ENCODE results near the gene EXOC4. TPM values are rescaled to one million over a fixed set of nuclear protein-coding genes. Genes with fewer than 3 reads are reported as not detected.

The EXOC4 gene
- total and polyA plus RNA-seq, 2 donors (not counting 3 experiments of a cell fraction or from before 2014, with no cell fraction given), result 20.3 to 73.1 TPM

- no peaks in the 10 kb centered on the region for H3K9me3 ChIP-seq (replicated peaks; ENCODE audit: control insufficient read depth, insufficient read depth, low read length)
- no peaks in the 10 kb centered on the region for H3K79me2 ChIP-seq (ENCODE audit: control insufficient read depth, insufficient read depth, low read length)
- TF ChIP-seq POLR2A (IDR thresholded peaks at IDR 0.05; ENCODE audit: low read depth, low read length) (no peak), GATA2 (IDR thresholded peaks at IDR 0.05; ENCODE audit: insufficient read depth, insufficient read length, low read depth, low read length) (no peak), MYC (IDR thresholded peaks at IDR 0.05; ENCODE audit: low read depth, low read length) (no peak), FOS (IDR thresholded peaks at IDR 0.05; ENCODE audit: borderline replicate concordance, insufficient read depth, low read length) (no peak), JUN (IDR thresholded peaks at IDR 0.05; ENCODE audit: borderline replicate concordance, insufficient read depth, insufficient read length, low read depth) (no peak), POLR2AphosphoS5 (IDR thresholded peaks at IDR 0.05; ENCODE audit: insufficient read depth, low read depth, low read length) (no peak), EZH2 (IDR thresholded peaks at IDR 0.05; ENCODE audit: borderline replicate concordance, low read depth, low read length, severe bottlenecking) (no peak)
- no TSS peak for BruUV-seq (replicated peaks)
- dilution Hi-C loops (cut with MboI; ENCODE audit: extremely low pct_ligation_motif_present, low sequenced_read_pairs) (no loop called here), intact Hi-C loops (cut with micrococcal nuclease) (loop anchor here (5.0 kb wide), 2 partner anchors 111 to 309 kb away; no protein-coding TSS in a partner anchor)
- no peaks in the 10 kb centered on the region for H3K27me3 ChIP-seq (ENCODE audit: control insufficient read depth in 2 of 2, insufficient read depth in 2 of 2, low read length in 2 of 2)
- CTCF ChIA-PET, result interaction anchor here (1.1 to 1.6 kb wide), 3 partner anchors 11 to 17 kb away, joined by 3 to 4 read pairs (median 3); no protein-coding TSS in a partner anchor
- no peaks in the 10 kb centered on the region for H3K4me1 ChIP-seq (ENCODE audit: control insufficient read depth, extremely low read depth, insufficient read depth, low read length)
- no peaks in the 10 kb centered on the region for H3K36me3 ChIP-seq (ENCODE audit: control insufficient read depth in 2 of 2, extremely low read depth in 1 of 2, insufficient read depth in 2 of 2, low read length in 2 of 2)
- no peak overlapping the region for H3K4me2 ChIP-seq (ENCODE audit: insufficient read depth, low read length)
- H4K20me1 ChIP-seq (replicated peaks; ENCODE audit: control insufficient read depth, extremely low read depth, insufficient read depth, low read length), result no peaks in the 10 kb centered on the region
- POLR2A ChIA-PET, result no interaction called here
- H2AFZ ChIP-seq (ENCODE audit: low read depth, low read length), result no peak overlapping the region
- H3K4me3 ChIP-seq (replicated peaks in 1 of 3; ENCODE audit: insufficient read depth in 1 of 3, low read depth in 1 of 3, low read length in 3 of 3), result no peak overlapping the region
- DNase-seq (ENCODE audit: low read depth, low spot score) (no peak), FAIRE-seq (no peak)
- no peak overlapping the region for H3K9ac ChIP-seq (replicated peaks; ENCODE audit: extremely low read depth, insufficient read depth, low read length)
- no peak overlapping the region for H3K27ac ChIP-seq (ENCODE audit: insufficient read depth, low read depth, low read length)
- no peaks in the 10 kb centered on the region for H3K9me1 ChIP-seq (replicated peaks; ENCODE audit: control insufficient read depth, extremely low read depth, insufficient read depth, low read length)
Observed at GRCh38 chr7:133741078-133741477, 488.2 kb downstream of the EXOC4 start.

- no peak for FAIRE-seq
- H2AFZ ChIP-seq (ENCODE audit: low read depth, low read length), result no peak overlapping the region
Observed at GRCh38 chr7:133741703-133742102, 488.8 kb downstream of the EXOC4 start.

More at GRCh38 chr7:133741703-133742102, 488.8 kb downstream of the EXOC4 start:
- Histone ChIP-seq H3K9me1 (replicated peaks; ENCODE audit: control insufficient read depth, extremely low read depth, insufficient read depth, low read length) (no peaks in the 10 kb centered on the region), H3K36me3 (ENCODE audit: control insufficient read depth in 2 of 2, extremely low read depth in 1 of 2, insufficient read depth in 2 of 2, low read length in 2 of 2) (no peaks in the 10 kb centered on the region), H3K27ac (ENCODE audit: insufficient read depth, low read depth, low read length) (no peak overlapping the region), H3K79me2 (ENCODE audit: control insufficient read depth, insufficient read depth, low read length) (no peaks in the 10 kb centered on the region), H3K9ac (replicated peaks; ENCODE audit: extremely low read depth, insufficient read depth, low read length) (no peak overlapping the region), H3K4me3 (replicated peaks in 1 of 3; ENCODE audit: insufficient read depth in 1 of 3, low read depth in 1 of 3, low read length in 3 of 3) (no peak overlapping the region), H3K4me1 (ENCODE audit: control insufficient read depth, extremely low read depth, insufficient read depth, low read length) (no peaks in the 10 kb centered on the region), H3K9me3 (replicated peaks; ENCODE audit: control insufficient read depth, insufficient read depth, low read length) (no peaks in the 10 kb centered on the region), H3K27me3 (ENCODE audit: control insufficient read depth in 2 of 2, insufficient read depth in 2 of 2, low read length in 2 of 2) (no peaks in the 10 kb centered on the region), H4K20me1 (replicated peaks; ENCODE audit: control insufficient read depth, extremely low read depth, insufficient read depth, low read length) (no peaks in the 10 kb centered on the region), H3K4me2 (ENCODE audit: insufficient read depth, low read length) (no peak overlapping the region)
- intact Hi-C loops (cut with micrococcal nuclease), result loop anchor here (5.0 kb wide), 2 partner anchors 111 to 309 kb away; no protein-coding TSS in a partner anchor
- POLR2A ChIA-PET, result no interaction called here
- TF ChIP-seq JUN (IDR thresholded peaks at IDR 0.05; ENCODE audit: borderline replicate concordance, insufficient read depth, insufficient read length, low read depth), result no peak
- TF ChIP-seq POLR2AphosphoS5 (IDR thresholded peaks at IDR 0.05; ENCODE audit: insufficient read depth, low read depth, low read length), result no peak
- no peak for TF ChIP-seq MYC (IDR thresholded peaks at IDR 0.05; ENCODE audit: low read depth, low read length)
- TF ChIP-seq, protein P1, sequence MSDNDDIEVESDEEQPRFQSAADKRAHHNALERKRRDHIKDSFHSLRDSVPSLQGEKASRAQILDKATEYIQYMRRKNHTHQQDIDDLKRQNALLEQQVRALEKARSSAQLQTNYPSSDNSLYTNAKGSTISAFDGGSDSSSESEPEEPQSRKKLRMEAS (IDR thresholded peaks at IDR 0.05; ENCODE audit: insufficient read depth, insufficient read length), result no peak
- TF ChIP-seq EZH2 (IDR thresholded peaks at IDR 0.05; ENCODE audit: borderline replicate concordance, low read depth, low read length, severe bottlenecking), result no peak
- TF ChIP-seq, protein P2, sequence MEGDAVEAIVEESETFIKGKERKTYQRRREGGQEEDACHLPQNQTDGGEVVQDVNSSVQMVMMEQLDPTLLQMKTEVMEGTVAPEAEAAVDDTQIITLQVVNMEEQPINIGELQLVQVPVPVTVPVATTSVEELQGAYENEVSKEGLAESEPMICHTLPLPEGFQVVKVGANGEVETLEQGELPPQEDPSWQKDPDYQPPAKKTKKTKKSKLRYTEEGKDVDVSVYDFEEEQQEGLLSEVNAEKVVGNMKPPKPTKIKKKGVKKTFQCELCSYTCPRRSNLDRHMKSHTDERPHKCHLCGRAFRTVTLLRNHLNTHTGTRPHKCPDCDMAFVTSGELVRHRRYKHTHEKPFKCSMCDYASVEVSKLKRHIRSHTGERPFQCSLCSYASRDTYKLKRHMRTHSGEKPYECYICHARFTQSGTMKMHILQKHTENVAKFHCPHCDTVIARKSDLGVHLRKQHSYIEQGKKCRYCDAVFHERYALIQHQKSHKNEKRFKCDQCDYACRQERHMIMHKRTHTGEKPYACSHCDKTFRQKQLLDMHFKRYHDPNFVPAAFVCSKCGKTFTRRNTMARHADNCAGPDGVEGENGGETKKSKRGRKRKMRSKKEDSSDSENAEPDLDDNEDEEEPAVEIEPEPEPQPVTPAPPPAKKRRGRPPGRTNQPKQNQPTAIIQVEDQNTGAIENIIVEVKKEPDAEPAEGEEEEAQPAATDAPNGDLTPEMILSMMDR (IDR thresholded peaks at IDR 0.05; ENCODE audit: extremely low read depth in 1 of 2, insufficient read depth in 1 of 2, low read depth in 1 of 2, low read length in 2 of 2), result no peak
- no peak for TF ChIP-seq FOS (IDR thresholded peaks at IDR 0.05; ENCODE audit: borderline replicate concordance, insufficient read depth, low read length)
- TF ChIP-seq GATA2 (IDR thresholded peaks at IDR 0.05; ENCODE audit: insufficient read depth, insufficient read length, low read depth, low read length), result no peak
- no peak for TF ChIP-seq POLR2A (IDR thresholded peaks at IDR 0.05; ENCODE audit: low read depth, low read length)
- no TSS peak for BruUV-seq (replicated peaks)
- CTCF ChIA-PET, result interaction anchor here (0.9 to 2.0 kb wide), 6 partner anchors 10 to 679 kb away, joined by 3 to 11 read pairs (median 3); no protein-coding TSS in a partner anchor
- DNase-seq (ENCODE audit: low read depth, low spot score), result no peak
- dilution Hi-C loops (cut with MboI; ENCODE audit: extremely low pct_ligation_motif_present, low sequenced_read_pairs), result no loop called here
